NCI-H446 treated with DMSO at 0.1 percent for 48 hours (cell line): Measurements from ENCODE around the gene TRIM2.
"Not testable (repeated sequence)": the region's sequence is repeated elsewhere in the genome, so short reads cannot be mapped to it uniquely, and the experiment has no call there.

Source experiments
- DNase-seq: peaks from one replicate; lab custom pipeline; 2025; lab: John Stamatoyannopoulos, UW

TRIM2 gene

GRCh38 chr4:153189016-153189801 lies 15.0 kb upstream of the TRIM2 start:
- DNase-seq = no peak

GRCh38 chr4:153191795-153192363 lies 12.4 kb upstream of the TRIM2 start:
- DNase-seq = no peak

GRCh38 chr4:153197301-153197700 lies 6.9 kb upstream of the TRIM2 start:
- no peak for DNase-seq

- peak; percentile 74 for DNase-seq
Measured at GRCh38 chr4:153198719-153199118, 5.5 kb upstream of the TRIM2 start.

GRCh38 chr4:153203746-153204145 lies 497 bp upstream of the TRIM2 start:
- not testable (repeated sequence) for DNase-seq

GRCh38 chr4:153204728-153205648 lies 745 bp downstream of the TRIM2 start:
- no peak for DNase-seq

GRCh38 chr4:153205757-153206156 lies 1.5 kb downstream of the TRIM2 start:
- no peak for DNase-seq

- no peak for DNase-seq
Measured at GRCh38 chr4:153206534-153206933, 2.3 kb downstream of the TRIM2 start.

- DNase-seq = no peak
Measured at GRCh38 chr4:153207027-153207426, 2.8 kb downstream of the TRIM2 start.

GRCh38 chr4:153207567-153207966 lies 3.3 kb downstream of the TRIM2 start:
- no peak for DNase-seq

GRCh38 chr4:153209410-153209809 lies 5.2 kb downstream of the TRIM2 start:
- DNase-seq = no peak

- DNase-seq = no peak
Measured at GRCh38 chr4:153210727-153211126, 6.5 kb downstream of the TRIM2 start.

GRCh38 chr4:153211986-153212728 lies 7.9 kb downstream of the TRIM2 start:
- no peak for DNase-seq

GRCh38 chr4:153212736-153213135 lies 8.5 kb downstream of the TRIM2 start:
- no peak for DNase-seq

- no peak for DNase-seq
Measured at GRCh38 chr4:153215921-153216320, 11.7 kb downstream of the TRIM2 start.

- no peak for DNase-seq
Measured at GRCh38 chr4:153216546-153216945, 12.3 kb downstream of the TRIM2 start.

GRCh38 chr4:153217440-153217839 lies 13.2 kb downstream of the TRIM2 start:
- DNase-seq = no peak

GRCh38 chr4:153218961-153219360 lies 14.7 kb downstream of the TRIM2 start:
- DNase-seq = no peak

- no peak for DNase-seq
Measured at GRCh38 chr4:153220682-153221395, 16.6 kb downstream of the TRIM2 start.

GRCh38 chr4:153221783-153222706 lies 17.8 kb downstream of the TRIM2 start:
- DNase-seq = peak; percentile 42
